K562 (cell line): ENCODE data around the gene IGSF9. TPM values are rescaled to one million over a fixed set of nuclear protein-coding genes. Genes with fewer than 3 reads are reported as not detected.
A peak's percentile ranks its signal among the peaks of the same experiment; 100 is the strongest.

ENCODE experiments used
- ATAC-seq: fragments of 200-7000 bp; cut with Tn5 transposase; 3 replicates; pipeline ENCODE4 v1.9.1; 2020; ENCODE audit warnings: moderate library complexity
- BruUV-seq: library from RNA; stranded (reverse); fragments of 400-500 nt; replicated peaks from 2 replicates; lab custom pipeline; 2021; lab: Mats Ljungman, UMichigan
- CTCF ChIA-PET: fragments of 300-600 bp; formaldehyde crosslinking; extraction: SDS; loops from one replicate; lab custom pipeline; 2021; ENCODE audit warnings: low intra/inter-chr PET ratio; lab: Yijun Ruan, JAX
- POLR2A ChIA-PET: fragments of 300-600, 350-650 bp; sonication (Branson Sonifier 250); formaldehyde crosslinking; extraction: SDS; loops from one replicate; lab custom pipeline; 2021; ENCODE audit warnings: antibody characterized with exemption, inconsistent platforms; lab: Yijun Ruan, JAX
- DNase-seq, 4 experiments: peaks; one replicate each; pipeline versions ENCODE4 v3.0.0 to v3.0.0-alpha.2; 2011 to 2018; ENCODE audit warnings: low spot score in 3 of 4, mixed read lengths in 3 of 4; ENCODE audit errors: extremely low read depth in 1 of 4
- FAIRE-seq: peaks from 2 replicates; lab custom pipeline; 2011; peaks lifted over from hg19 to GRCh38; lab: Jason Lieb, UNC
- H2AFZ ChIP-seq: 2 replicates; pipeline ENCODE4 v1.6.0; 2011; ENCODE audit warnings: low read depth, low read length, control low read depth, inconsistent platforms
- H3K27ac ChIP-seq: fragments of 200-600 bp; 3 replicates; pipeline ENCODE4 v1.8.0; 2011; ENCODE audit warnings: low read depth, mild to moderate bottlenecking, control low read depth, inconsistent platforms, low read length, moderate library complexity, mixed read lengths; ENCODE audit errors: extremely low read depth
- H3K27me3 ChIP-seq, 2 experiments: fragments of 300-600 bp in 1 of 2; 2 replicates in 1 of 2; 3 replicates in 1 of 2; pipeline versions ENCODE4 v1.6.0 to v1.8.0; 2011; ENCODE audit warnings: inconsistent platforms in 2 of 2, low read length in 2 of 2, mild to moderate bottlenecking in 1 of 2, mixed read lengths in 1 of 2, moderate library complexity in 1 of 2; ENCODE audit not compliant: control insufficient read depth in 2 of 2, insufficient read depth in 2 of 2
- H3K36me3 ChIP-seq: fragments of 300-600 bp; 3 replicates; pipeline ENCODE4 v1.8.0; 2011; ENCODE audit warnings: mild to moderate bottlenecking, low read length, inconsistent platforms; ENCODE audit not compliant: control insufficient read depth, insufficient read depth
- H3K4me1 ChIP-seq, 2 experiments: fragments of 200-600 bp in 1 of 2; replicated peaks in 1 of 2; 2 replicates in 1 of 2; 3 replicates in 1 of 2; pipeline versions ENCODE4 v1.5.1 to v1.8.0; 2011; ENCODE audit warnings: inconsistent platforms in 2 of 2, low read length in 2 of 2, mild to moderate bottlenecking in 1 of 2, mixed read lengths in 1 of 2, moderate library complexity in 1 of 2; ENCODE audit not compliant: control insufficient read depth in 2 of 2, insufficient read depth in 2 of 2
- H3K4me2 ChIP-seq: 2 replicates; pipeline ENCODE4 v1.6.1; 2011; ENCODE audit warnings: low read length, control low read depth, inconsistent platforms, mixed read lengths; ENCODE audit not compliant: insufficient read depth
- H3K4me3 ChIP-seq: fragments of 200-600 bp; sonication (generic), shearing (Covaris generic); 2 replicates; pipeline ENCODE4 v1.5.1; 2016; ENCODE audit warnings: control low read depth, inconsistent platforms
- H3K79me2 ChIP-seq: fragments of 200-600 bp; 3 replicates; pipeline ENCODE4 v1.8.0; 2011; ENCODE audit warnings: low read length, inconsistent platforms; ENCODE audit not compliant: control insufficient read depth, insufficient read depth
- H3K9ac ChIP-seq, 2 experiments: 2 replicates each; pipeline versions ENCODE4 v1.6.0 to v1.6.1; 2011; ENCODE audit warnings: low read depth in 2 of 2, low read length in 2 of 2, control low read depth in 1 of 2, inconsistent platforms in 1 of 2, mild to moderate bottlenecking in 1 of 2, mixed read lengths in 1 of 2; ENCODE audit not compliant: insufficient read depth in 1 of 2
- H3K9me1 ChIP-seq: one replicate; pipeline ENCODE4 v1.6.0; 2011; ENCODE audit warnings: inconsistent platforms, mild to moderate bottlenecking, low read length, moderate library complexity; ENCODE audit not compliant: control insufficient read depth, insufficient read depth
- H3K9me3 ChIP-seq: replicated peaks from 2 replicates; pipeline ENCODE4 v1.5.1; 2011; ENCODE audit warnings: low read depth, low read length, inconsistent platforms; ENCODE audit not compliant: control insufficient read depth, insufficient read depth
- H4K20me1 ChIP-seq: replicated peaks from 2 replicates; pipeline ENCODE4 v1.6.1; 2011; ENCODE audit warnings: low read length, inconsistent platforms, mixed read lengths; ENCODE audit not compliant: control insufficient read depth, insufficient read depth
- ATF3 ChIP-seq, 2 experiments: fragments of 450-650 bp in 1 of 2; sonication (generic) in 1 of 2; formaldehyde crosslinking in 1 of 2; IDR thresholded peaks in 1 of 2; conservative IDR thresholded peaks in 1 of 2; 2 replicates each; pipeline versions ENCODE4 v1.6.1 to v1.8.1; 2016 to 2023; ENCODE audit warnings: mild to moderate bottlenecking in 2 of 2, moderate library complexity in 2 of 2, inconsistent platforms in 1 of 2, missing genetic modification reagents in 1 of 2
- CREB1 ChIP-seq, 2 experiments: sonication (generic) in 1 of 2; formaldehyde crosslinking in 1 of 2; IDR thresholded peaks; 2 replicates each; pipeline versions ENCODE4 v1.6.1 to v1.8.0; 2012 to 2022; ENCODE audit warnings: inconsistent platforms in 1 of 2, mild to moderate bottlenecking in 1 of 2, missing genetic modification reagents in 1 of 2, moderate library complexity in 1 of 2
- CREM ChIP-seq: IDR thresholded peaks from 2 replicates; pipeline ENCODE4 v1.6.1; 2014; ENCODE audit warnings: antibody characterized with exemption, low read depth
- FOSL1 ChIP-seq: fragments of 200-800 bp; sonication (Bioruptor generic); conservative IDR thresholded peaks from 2 replicates; pipeline ENCODE4 v1.6.1; 2016; ENCODE audit warnings: missing genetic modification characterization, missing compliant biosample characterization
- JUND ChIP-seq, 2 experiments: IDR thresholded peaks; 2 replicates in 1 of 2; 3 replicates in 1 of 2; pipeline ENCODE4 v1.6.1; 2011; ENCODE audit warnings: borderline replicate concordance in 2 of 2, low read depth in 2 of 2, low read length in 2 of 2, improper control_type of control experiment in 1 of 2, missing biosample characterization in 1 of 2, missing genetic modification characterization in 1 of 2, missing genetic modification reagents in 1 of 2
- MEIS2 ChIP-seq: fragments of 450-650 bp; IDR thresholded peaks from 2 replicates; pipeline ENCODE4 v1.6.1; 2014; ENCODE audit warnings: mild to moderate bottlenecking; ENCODE audit not compliant: partially characterized antibody
- NFIC ChIP-seq: fragments of 450-650 bp; IDR thresholded peaks from 2 replicates; pipeline ENCODE4 v1.6.1; 2017; ENCODE audit warnings: mild to moderate bottlenecking, inconsistent platforms
- SPI1 ChIP-seq: IDR thresholded peaks from 2 replicates; pipeline ENCODE4 v1.6.1; 2011; ENCODE audit warnings: low read depth, low read length, control low read depth, borderline replicate concordance
- TAF1 ChIP-seq: IDR thresholded peaks from 2 replicates; pipeline ENCODE4 v1.6.1; 2011; ENCODE audit warnings: mild to moderate bottlenecking, low read length, moderate library complexity; ENCODE audit not compliant: insufficient read depth, control insufficient read depth, severe bottlenecking; ENCODE audit errors: extremely low read depth
- U2AF2 ChIP-seq: fragments of 200-400 bp; formaldehyde crosslinking; optimal IDR thresholded peaks from 2 replicates; pipeline ENCODE3; 2017; ENCODE audit warnings: low read depth, mild to moderate bottlenecking, low read length
- ZNF165 ChIP-seq: fragments of 250-450 bp; sonication (Bioruptor Pico); IDR thresholded peaks from 2 replicates; pipeline ENCODE4 v1.4.0; 2020; ENCODE audit warnings: borderline replicate concordance
- WGBS: fragments of 100-300 bp; shearing (Covaris generic); methylation state at CpG from one replicate; pipeline ENCODE4 v1.1.6; 2016; ENCODE audit warnings: low coverage, mixed read lengths; ENCODE audit not compliant: insufficient coverage; ENCODE audit errors: missing lambda C conversion rate; 5-methylcytosine and 5-hydroxymethylcytosine counted together
- in situ Hi-C: fragments of 300-500 bp; cut with MboI; formaldehyde crosslinking; loops from 4 replicates; pipeline ENCODE4 v1.15.0; 2018; ENCODE audit warnings: inconsistent platforms, mixed read lengths
- intact Hi-C: fragments of 100-400 bp; cut with micrococcal nuclease; formaldehyde crosslinking; loops from 2 replicates; pipeline ENCODE4 v1.14.2; 2022
- polyA plus RNA-seq, 8 experiments: library from polyadenylated mRNA; depleted of rRNA in 4 of 8; stranded (reverse) in 5 of 8; unstranded in 3 of 8; fragments of >200 nt; fragmentation: Nextera tagmentation in 2 of 8; fragmentation: Illumina TruSeq in 1 of 8; extraction: Ambion mirVana in 2 of 8; extraction: Trizol in 1 of 8; gene quantifications; 2 replicates each; pipeline versions ENCODE4 v1.2.1 to v1.2.3, GENCODE V29; 2011 to 2014; ENCODE audit warnings: inconsistent platforms in 1 of 8, missing spikeins in 1 of 8
- total RNA-seq, 7 experiments: library from RNA; depleted of rRNA in 6 of 7; stranded (reverse); fragments of >200 nt in 6 of 7; fragmentation: Illumina TruSeq in 2 of 7; extraction: Trizol in 2 of 7; gene quantifications; 2 replicates each; pipeline versions ENCODE4 v1.2.1 to v1.2.3, GENCODE V29; 2011 to 2021; ENCODE audit warnings: low replicate concordance in 1 of 7

Gene IGSF9
- total and polyA plus RNA-seq, 9 of the 15 experiments (the other 6 are each of a cell fraction or from before 2014, with no cell fraction given), result 0.03 to 0.29 (median 0.07) TPM; not detected in 1

GRCh38 chr1:159955456-159955855 lies 10.0 kb upstream of the IGSF9 start:
- BruUV-seq, result no TSS peak
- Histone ChIP-seq H3K27me3 (peaks cover 0 to 10% of the 10 kb centered on the region in 2 experiments; a peak in 3 of 5 replicates), H2AFZ (no peak overlapping the region), H3K27ac (no peak overlapping the region), H3K4me1 (peaks cover 22 to 29% of the 10 kb centered on the region in 2 experiments), H3K36me3 (no peaks in the 10 kb centered on the region), H3K9me3 (no peaks in the 10 kb centered on the region), H3K9me1 (no peaks in the 10 kb centered on the region), H3K4me2 (no peak overlapping the region), H3K4me3 (no peak overlapping the region)
- 27% methylated on average over 3 of the region's 3 CpGs for WGBS
- CTCF ChIA-PET, result no interaction called here
- TF ChIP-seq ZNF165 (CRISPR knock-in tag) (no peak), NFIC (peak; percentile 14; the same call in 1 of the 2 replicates)
- TF ChIP-seq, all 486 proteins: peak for 1
- H3K9ac ChIP-seq, result no peak overlapping the region
- intact Hi-C loops, result no loop called here
- no peak for FAIRE-seq
- ATAC-seq, result no peak
- POLR2A ChIA-PET, result interaction anchor here (1.0 to 1.1 kb wide), 3 partner anchors 9 to 68 kb away, joined by 3 to 5 read pairs (median 4); partner anchors contain the start of gene IGSF9
- no peaks in the 10 kb centered on the region for H3K79me2 ChIP-seq
- no peak for DNase-seq
- in situ Hi-C loops, result no loop called here
- H4K20me1 ChIP-seq, result no peaks in the 10 kb centered on the region

GRCh38 chr1:159953536-159954515 lies 8.4 kb upstream of the IGSF9 start, which contains the start of gene SLAMF9:
Gene SLAMF9 (minus strand): TSS chr1:159954237. CDS start chr1:159954137, 100 bp downstream.
- DNase-seq (no peak), FAIRE-seq (no peak), ATAC-seq (peak; percentile 41)
- in situ Hi-C loops (no loop called here), intact Hi-C loops (no loop called here)
- 37% methylated on average over 10 of the region's 11 CpGs for WGBS
- ChIA-PET CTCF (no interaction called here), POLR2A (no interaction called here)
- Histone ChIP-seq H3K9me1 (no peaks in the 10 kb centered on the region), H3K4me3 (no peak within 1 kb of the TSS), H2AFZ (peak within 1 kb of the TSS; percentile 76), H3K27me3 (peaks cover 0 to 10% of the 10 kb centered on the region in 2 experiments; a peak in 3 of 5 replicates), H3K4me1 (peaks cover 17 to 22% of the 10 kb centered on the region in 2 experiments), H3K36me3 (no peaks in the 10 kb centered on the region), H3K27ac (no peak within 1 kb of the TSS), H3K4me2 (peak within 1 kb of the TSS; percentile 30; the same call in 1 of the 2 replicates), H4K20me1 (no peaks in the 10 kb centered on the region), H3K9ac (no peak within 1 kb of the TSS; a peak in 1 of 4 replicates), H3K9me3 (no peaks in the 10 kb centered on the region), H3K79me2 (no peaks in the 10 kb centered on the region)
- no TSS peak for BruUV-seq
- peak; percentile 54; the same call in 1 of the 2 replicates for TF ChIP-seq CREM
- TF ChIP-seq FOSL1 (tag), result peak; percentile 49; the same call in 1 of the 2 replicates
- TF ChIP-seq JUND (IDR thresholded peaks at IDR 0.05; ENCODE audit: borderline replicate concordance, low read depth, low read length), result 0 out of 2 replicates have a peak, but pooled peaks have one; percentile 26
- 0 out of 3 replicates have a peak, but pooled peaks have one; percentile 25 for TF ChIP-seq JUND (tag; IDR thresholded peaks at IDR 0.05; ENCODE audit: borderline replicate concordance, low read depth, low read length)
- no peak for TF ChIP-seq U2AF2
- no peak for TF ChIP-seq MEIS2
- TF ChIP-seq TAF1, result no peak
- peak; percentile 40; the same call in 1 of the 2 replicates for TF ChIP-seq ATF3 (IDR thresholded peaks at IDR 0.05)
- TF ChIP-seq ATF3 (CRISPR knock-in tag; conservative IDR thresholded peaks at IDR 0.05), result no peak
- peak; percentile 28; the same call in 1 of the 2 replicates for TF ChIP-seq SPI1
- TF ChIP-seq CREB1 (IDR thresholded peaks at IDR 0.05), result no peak
- 0 out of 2 replicates have a peak, but pooled peaks have one; percentile 22 for TF ChIP-seq CREB1 (CRISPR knock-in tag; IDR thresholded peaks at IDR 0.05)
